Rectal smooth muscle tissue (tissue), 1 donor: Measurements from ENCODE around the gene FASTK.
A peak's percentile ranks its signal among the peaks of the same experiment; 100 is the strongest.

Experiments
- H3K27ac ChIP-seq: one replicate; pipeline ENCODE4 v1.7.0; 2013; ENCODE audit warnings: low read depth, low read length, inconsistent platforms
- H3K27me3 ChIP-seq: one replicate; pipeline ENCODE4 v1.7.0; 2013; ENCODE audit warnings: low read length; ENCODE audit not compliant: control insufficient read depth, insufficient read depth
- H3K36me3 ChIP-seq: one replicate; pipeline ENCODE4 v1.7.0; 2013; ENCODE audit warnings: low read length; ENCODE audit not compliant: control insufficient read depth, insufficient read depth
- H3K4me1 ChIP-seq: one replicate; pipeline ENCODE4 v1.7.0; 2013; ENCODE audit warnings: low read length; ENCODE audit not compliant: control insufficient read depth, insufficient read depth
- H3K4me3 ChIP-seq: one replicate; pipeline ENCODE4 v1.7.0; 2013; ENCODE audit warnings: low read length
- H3K9ac ChIP-seq: one replicate; pipeline ENCODE4 v1.7.0; 2013; ENCODE audit warnings: low read length

Gene FASTK

DNA sequence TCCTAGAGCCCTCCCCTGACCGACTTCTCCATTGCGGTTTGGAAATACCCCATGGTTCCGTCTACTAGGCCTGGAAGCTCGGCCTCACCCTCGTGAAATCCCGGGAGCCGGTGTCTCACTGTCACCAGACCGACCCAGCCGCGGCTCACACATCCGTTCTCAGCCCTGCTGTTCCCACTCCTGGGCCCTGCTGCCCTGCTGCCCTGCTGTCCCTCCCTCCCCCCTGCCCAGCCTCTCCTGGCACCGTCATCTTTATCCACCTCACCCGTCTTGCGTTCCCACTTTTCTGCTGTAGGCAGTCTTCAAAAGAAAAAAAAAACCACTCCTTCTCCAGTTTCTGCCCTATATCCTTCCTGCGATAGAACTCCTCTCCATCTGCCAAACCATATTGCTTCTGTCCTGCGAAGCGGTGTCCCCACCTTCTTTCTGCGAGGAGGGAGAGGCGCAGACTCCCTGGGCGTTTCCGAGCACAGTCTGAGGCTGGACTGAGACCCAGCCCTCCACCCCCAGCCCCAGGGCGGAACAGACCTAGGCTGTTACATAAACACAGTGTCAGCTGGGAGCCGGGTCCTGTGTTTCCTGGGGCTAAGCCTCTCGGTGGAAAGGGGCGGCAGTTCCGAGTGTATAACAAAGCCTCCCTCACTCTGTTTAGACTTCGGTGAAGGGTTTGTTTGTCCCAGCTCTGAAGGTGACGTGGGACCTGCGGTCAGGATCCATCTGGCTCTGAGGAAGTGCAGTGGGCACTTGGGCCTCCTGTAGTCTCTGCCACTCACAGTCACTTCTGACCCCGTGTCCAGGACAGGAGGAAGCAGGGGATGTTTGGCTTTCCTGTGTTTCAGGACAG, 8.5 kb upstream of the FASTK start:
- Histone ChIP-seq H3K4me1 (peaks cover 39% of the 10 kb centered on the region), H3K27me3 (no peaks in the 10 kb centered on the region), H3K36me3 (no peaks in the 10 kb centered on the region), H3K9ac (peak overlapping the region; percentile 21), H3K4me3 (peak overlapping the region; percentile 90), H3K27ac (peak overlapping the region; percentile 91)

DNA sequence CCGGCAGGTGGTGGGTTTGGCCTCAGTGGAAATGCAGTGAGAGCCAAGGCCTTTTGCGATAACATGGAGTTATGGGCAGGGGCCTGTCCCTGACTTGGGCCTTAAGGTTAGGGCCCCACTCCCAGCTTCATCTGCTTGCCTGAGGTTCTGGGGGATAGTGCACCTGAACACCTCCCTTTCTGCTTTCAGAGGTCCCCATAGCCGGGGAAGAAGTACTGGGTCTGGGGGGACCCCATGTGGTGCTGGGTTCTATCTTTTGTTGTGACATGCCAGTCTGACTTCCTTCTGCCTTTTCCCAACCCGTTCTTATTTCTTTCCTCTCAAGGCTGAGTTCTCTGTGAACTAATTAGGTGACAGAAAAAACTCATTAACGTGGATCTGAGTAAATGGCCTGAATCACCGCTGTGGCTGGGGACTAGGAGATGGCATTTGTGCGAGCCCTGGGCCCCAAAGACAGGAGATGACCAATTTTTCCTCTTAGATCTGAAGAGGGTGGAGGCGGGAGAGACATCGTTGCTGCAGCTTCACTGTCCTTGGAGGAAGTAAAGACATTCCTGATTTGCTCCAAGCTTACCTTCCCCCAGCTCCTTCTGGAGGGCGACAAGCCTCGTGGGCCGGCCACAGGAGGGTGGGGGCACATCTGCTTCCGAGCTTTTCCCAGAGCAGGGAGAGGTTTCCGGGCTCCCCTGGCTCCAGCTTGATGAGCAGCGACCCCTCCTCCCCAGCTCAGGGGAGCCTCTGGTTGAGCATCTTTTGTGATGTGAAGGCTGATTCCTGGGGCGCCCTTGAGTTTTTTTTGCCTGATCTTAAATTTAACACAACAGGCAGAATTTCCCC, 7.6 kb upstream of the FASTK start:
- H3K9ac ChIP-seq = peak overlapping the region; percentile 56
- H3K27me3 ChIP-seq = no peaks in the 10 kb centered on the region
- H3K4me1 ChIP-seq = peaks cover 39% of the 10 kb centered on the region
- H3K27ac ChIP-seq = peak overlapping the region; percentile 91
- H3K4me3 ChIP-seq = peak overlapping the region; percentile 90
- no peaks in the 10 kb centered on the region for H3K36me3 ChIP-seq

DNA sequence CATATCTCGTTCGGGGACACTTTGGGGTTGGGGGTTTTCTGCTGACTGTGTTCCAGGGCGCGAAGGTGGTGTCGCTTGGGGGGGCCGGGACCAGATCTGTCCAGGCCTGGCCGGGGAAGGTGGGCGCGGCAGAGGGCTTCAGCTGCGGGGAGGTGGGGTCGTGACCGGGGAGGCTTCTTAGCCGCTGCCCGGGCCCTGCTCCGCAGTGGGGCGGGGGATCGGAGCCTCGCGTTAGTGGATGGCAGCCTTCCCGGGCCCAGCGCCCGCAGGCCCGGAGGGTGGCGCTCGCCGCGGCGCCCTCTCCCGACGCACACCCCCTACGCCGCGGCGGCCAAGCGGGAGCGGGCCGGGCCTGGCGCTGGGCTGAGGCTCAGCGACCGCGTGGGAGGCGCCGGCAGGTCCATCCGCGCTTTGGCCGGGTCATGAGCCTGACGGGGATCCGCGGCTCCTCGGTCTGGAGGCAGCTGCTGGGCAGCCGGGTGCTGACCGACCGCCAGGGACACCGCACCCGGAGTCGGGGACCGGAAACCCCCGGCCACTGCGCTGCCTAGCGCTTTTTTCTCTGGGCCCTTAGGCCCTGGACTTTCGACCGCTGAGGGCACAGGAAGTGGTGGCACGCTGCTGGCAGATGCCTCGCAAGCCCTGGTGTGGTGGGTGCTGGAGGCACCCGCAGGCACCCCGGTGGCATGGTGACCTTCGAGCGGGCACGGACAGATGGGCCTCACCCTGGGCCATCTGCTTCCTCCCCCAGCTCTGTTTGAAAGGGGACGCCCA, 6.8 kb upstream of the FASTK start:
- peak overlapping the region; percentile 38 for H3K9ac ChIP-seq
- peak overlapping the region; percentile 91 for H3K27ac ChIP-seq
- no peaks in the 10 kb centered on the region for H3K27me3 ChIP-seq
- no peaks in the 10 kb centered on the region for H3K36me3 ChIP-seq
- peaks cover 42% of the 10 kb centered on the region for H3K4me1 ChIP-seq
- peak overlapping the region; percentile 90 for H3K4me3 ChIP-seq

DNA sequence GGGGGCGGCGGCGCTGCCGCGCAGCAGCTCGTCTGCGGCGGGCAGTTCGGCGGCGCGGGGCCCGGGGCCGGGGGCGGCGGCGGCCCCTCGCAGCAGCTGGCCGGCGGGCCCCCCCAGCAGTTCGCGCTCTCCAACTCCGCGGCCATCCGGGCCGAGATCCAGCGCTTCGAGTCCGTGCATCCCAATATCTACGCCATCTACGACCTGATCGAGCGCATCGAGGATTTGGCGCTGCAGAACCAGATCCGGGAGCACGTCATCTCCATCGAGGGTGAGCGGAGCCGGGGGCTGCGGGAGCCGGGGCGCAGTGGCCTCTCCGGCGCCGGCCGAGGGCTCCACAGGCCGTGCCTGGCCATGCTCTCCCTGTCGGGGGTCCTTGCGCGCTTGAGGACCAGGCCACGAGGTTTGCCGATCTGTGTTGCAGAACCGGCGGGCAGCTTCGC, 6.2 kb upstream of the FASTK start:
- Histone ChIP-seq H3K9ac (peak overlapping the region; percentile 38), H3K27me3 (no peaks in the 10 kb centered on the region), H3K36me3 (no peaks in the 10 kb centered on the region), H3K4me3 (peak overlapping the region; percentile 90), H3K27ac (peak overlapping the region; percentile 91), H3K4me1 (peaks cover 46% of the 10 kb centered on the region)

DNA sequence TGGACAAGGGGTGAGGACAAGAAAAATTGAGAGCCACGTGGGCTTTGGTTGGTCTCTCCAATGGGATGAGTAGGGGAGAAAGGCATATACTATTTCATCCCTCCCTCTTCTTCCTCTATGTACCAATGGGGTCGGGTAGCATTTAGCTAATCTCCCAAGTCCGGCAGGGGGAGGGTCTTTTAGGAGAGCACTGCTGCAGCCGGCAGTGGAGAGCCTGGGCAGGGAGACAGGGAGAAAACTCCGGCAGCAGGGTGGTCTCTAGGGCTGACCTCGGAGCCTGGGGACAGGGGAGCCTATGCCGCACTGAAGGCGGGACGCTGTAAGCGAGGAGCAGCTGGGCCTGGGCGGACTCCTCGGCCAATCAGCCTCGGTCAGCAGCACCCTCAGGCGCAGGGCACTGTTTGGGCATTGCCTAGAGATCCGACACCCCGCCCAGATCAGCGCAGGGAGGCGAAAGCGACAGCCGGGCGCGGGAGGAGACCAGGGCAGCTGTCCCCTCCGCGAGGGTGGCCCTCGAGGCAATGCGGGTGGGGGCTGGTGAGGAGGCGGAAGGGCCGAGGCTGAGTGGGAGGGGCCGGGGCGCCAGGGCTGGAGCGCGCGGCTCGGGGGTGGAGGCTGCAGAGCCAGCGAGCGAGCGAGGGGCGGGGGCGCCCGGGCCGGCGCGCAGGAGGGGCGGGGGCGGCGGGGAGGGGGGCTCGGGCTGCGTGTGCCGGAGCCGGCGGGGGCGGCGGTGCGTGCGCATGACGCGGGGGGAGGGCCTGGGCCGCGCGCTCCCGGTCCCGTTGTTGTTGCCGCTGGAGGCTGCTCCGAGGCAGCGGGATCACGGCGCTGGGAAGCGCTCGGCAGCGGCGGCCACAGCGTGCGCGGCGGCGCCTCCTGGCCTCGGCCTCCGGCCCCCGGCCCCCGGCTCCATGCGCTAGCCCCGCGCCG, 5.3 kb upstream of the FASTK start, which contains the start of gene AGAP3:
TSS of gene AGAP3 (plus strand) at position 785 of the 930 bp plus-strand sequence. CDS start 267 bp downstream, outside the sequence.
- Histone ChIP-seq H3K9ac (peak within 1 kb of the TSS; percentile 86), H3K36me3 (no peaks in the 10 kb centered on the region), H3K27ac (peak within 1 kb of the TSS; percentile 94), H3K4me3 (peak within 1 kb of the TSS; percentile 90), H3K27me3 (no peaks in the 10 kb centered on the region), H3K4me1 (peaks cover 47% of the 10 kb centered on the region)

DNA sequence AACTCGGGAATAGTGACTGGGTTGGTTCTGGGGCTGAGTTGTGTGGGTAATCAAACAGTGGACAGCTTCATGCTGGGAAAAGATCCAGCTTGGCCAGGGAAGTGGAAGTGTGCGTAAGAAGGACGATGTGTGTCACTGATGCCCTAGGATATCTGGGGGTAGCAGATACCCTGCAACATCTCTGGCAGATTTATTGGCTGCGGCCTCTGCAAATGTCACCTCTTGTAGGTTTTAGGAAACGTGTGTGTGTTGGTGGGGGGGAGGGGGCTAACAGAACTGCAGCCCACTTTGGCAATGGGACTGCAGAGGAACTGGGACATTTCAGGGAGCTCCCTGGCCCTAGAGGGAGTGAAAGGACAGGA, 4.7 kb upstream of the FASTK start:
- H3K4me3 ChIP-seq = peak overlapping the region; percentile 79
- peak overlapping the region; percentile 94 for H3K27ac ChIP-seq
- no peaks in the 10 kb centered on the region for H3K36me3 ChIP-seq
- H3K27me3 ChIP-seq = no peaks in the 10 kb centered on the region
- H3K4me1 ChIP-seq = peaks cover 47% of the 10 kb centered on the region
- no peak overlapping the region for H3K9ac ChIP-seq

DNA sequence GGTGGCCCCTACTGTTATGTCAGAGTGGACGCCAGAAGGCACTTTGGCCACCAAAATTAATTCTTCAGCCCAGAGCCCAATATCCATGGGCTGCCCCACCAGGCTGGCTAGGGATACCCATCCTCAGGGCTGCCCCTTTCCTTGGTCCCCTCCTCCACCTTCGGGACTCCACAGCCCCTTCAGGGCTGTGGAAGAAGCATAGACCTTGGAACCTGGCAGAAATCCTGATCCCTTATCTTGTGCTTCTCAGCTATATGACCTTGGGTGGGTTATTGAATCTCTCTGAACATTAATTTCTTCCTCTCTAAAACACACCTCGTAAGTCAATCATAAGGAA, 3.2 kb upstream of the FASTK start:
- H3K27me3 ChIP-seq = no peaks in the 10 kb centered on the region
- no peak overlapping the region for H3K9ac ChIP-seq
- H3K4me1 ChIP-seq = peaks cover 43% of the 10 kb centered on the region
- H3K36me3 ChIP-seq = no peaks in the 10 kb centered on the region
- H3K4me3 ChIP-seq = peak overlapping the region; percentile 76
- H3K27ac ChIP-seq = peak overlapping the region; percentile 95

DNA sequence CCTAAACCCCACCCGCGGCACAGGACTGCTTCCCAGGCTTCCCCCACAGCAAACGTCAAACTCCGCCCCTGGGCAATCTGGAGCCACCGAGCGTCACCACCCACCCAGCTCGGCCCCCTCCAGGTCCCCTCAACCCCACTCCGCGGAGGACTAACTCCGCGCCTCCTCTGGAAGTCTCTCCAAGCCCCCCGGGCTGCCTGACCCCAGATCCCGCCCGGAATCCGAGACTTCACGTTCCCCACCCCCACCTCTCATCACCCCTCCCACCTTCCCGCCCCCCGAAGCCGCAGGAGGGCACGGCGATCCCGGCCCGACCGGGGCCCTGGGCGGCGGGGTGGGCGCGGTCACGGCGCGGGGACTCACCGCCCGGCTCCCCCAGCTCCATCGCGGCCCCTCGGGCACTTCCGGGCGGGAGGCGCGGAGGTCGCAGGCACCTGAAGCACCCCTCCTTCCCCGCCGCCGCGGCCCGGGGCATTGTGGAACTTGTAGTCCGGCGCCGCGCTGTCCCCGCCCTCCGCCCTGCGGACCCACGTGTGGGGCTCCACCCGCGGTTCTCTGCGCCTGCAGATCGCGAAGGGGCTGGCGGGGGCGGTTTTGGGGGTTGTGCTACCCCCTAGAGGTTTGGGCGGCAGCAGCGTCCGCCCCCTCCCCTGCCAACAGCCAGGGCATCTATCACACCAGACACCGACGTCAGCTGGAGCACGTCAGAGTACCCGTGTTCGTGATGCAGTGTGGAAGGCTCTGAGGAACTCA, 2.6 kb upstream of the FASTK start, which contains the start of gene TMUB1:
TSS of gene TMUB1 (minus strand) at position 423 of the 753 bp plus-strand sequence. CDS start 930 bp downstream, outside the sequence.
- H3K4me3 ChIP-seq = peak within 1 kb of the TSS; percentile 76
- no peak within 1 kb of the TSS for H3K9ac ChIP-seq
- H3K4me1 ChIP-seq = peaks cover 37% of the 10 kb centered on the region
- no peaks in the 10 kb centered on the region for H3K36me3 ChIP-seq
- peak within 1 kb of the TSS; percentile 95 for H3K27ac ChIP-seq
- no peaks in the 10 kb centered on the region for H3K27me3 ChIP-seq

DNA sequence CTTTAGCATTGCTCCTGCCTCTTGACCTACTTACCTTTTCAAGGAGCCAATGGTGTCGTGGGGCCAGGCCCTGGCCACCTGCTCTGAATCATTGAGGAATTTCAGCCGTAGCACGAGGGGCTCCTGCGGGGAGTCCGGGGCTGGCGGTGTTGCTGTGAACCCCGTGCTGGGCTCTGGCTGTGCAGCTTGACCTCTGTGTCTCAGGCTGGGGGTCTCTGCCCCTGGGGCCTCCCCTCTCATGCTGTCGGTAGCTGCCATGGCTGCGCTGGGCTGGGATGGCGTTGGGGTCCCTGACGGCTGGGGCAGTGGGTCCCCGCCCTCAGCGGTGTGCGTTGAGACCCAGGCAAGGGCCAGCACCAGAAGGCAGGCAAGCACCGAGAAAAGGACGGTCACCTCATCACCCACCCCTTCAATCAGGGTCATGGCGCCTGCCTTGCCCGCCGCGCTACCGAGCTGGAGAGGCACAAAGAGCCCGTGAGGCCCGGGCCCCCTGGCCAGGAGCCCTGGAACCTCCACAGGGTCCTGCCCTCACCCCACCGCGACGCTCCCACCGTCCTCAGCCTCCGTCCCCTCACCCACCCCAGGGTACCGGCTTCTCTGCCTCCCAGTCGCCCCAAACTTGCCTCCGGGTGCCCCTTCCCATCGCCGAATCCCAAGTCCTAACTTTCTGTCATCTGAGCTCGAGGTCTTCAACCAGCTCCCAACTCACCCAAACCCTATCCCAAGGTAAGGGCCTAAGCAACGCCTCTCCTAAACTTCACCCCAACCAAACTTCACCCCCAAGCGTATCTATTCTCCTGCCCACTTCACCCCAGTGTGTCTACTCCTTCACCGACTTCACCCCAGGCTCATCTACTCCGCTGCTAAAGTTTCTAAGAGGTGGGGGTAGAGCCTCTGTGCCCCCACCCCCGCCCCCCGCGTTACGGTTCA, 1.8 kb upstream of the FASTK start:
- no peaks in the 10 kb centered on the region for H3K36me3 ChIP-seq
- H3K4me3 ChIP-seq = peak overlapping the region; percentile 76
- H3K27me3 ChIP-seq = no peaks in the 10 kb centered on the region
- H3K9ac ChIP-seq = no peak overlapping the region
- H3K27ac ChIP-seq = peak overlapping the region; percentile 95
- peaks cover 31% of the 10 kb centered on the region for H3K4me1 ChIP-seq
